ENCODE data around the gene ATP6V0E2.

DNA sequence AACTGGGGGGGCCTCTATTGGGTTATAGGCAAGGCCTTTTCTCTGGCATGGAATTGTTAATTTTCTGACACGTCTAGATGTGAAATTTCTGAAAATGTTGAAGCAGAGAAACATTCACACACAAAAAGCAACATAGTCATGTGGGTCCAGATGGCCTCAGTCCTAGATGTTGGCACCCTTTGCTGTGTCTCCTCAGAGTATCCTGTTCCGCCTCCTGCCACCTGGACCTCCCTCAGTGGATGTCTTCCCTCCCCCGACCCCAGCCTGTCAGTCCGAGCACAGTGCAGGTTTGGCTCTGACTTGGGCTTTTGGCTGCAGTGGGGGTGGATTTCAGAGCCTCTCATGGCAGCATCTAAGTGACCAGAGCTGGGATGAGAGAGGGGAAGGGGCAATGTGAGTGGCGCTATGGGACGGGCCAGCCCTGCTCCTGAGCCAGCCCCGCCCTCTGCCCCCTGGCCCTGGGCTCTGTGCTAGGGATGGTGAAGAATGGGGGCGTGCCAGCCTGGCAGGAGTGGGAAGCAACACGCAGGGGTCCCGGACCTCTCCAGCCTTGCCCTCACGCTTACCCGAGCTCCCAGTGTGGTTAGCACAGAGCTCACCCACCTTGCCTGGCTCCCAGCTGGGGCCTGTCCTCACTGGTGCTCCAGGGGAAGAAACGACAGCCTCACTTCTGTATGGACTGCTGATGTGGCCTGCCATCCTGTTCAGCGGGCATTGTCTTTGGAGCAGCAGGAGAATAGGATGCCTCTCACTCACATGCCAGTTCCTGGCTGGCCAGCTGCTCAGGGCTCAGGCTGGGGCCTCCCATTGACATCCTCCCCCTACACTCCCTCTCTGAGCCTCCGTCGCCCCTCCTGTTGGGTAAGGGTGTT lies 6.2 kb downstream of the ATP6V0E2 start:
- TF ChIP-seq, protein P1, sequence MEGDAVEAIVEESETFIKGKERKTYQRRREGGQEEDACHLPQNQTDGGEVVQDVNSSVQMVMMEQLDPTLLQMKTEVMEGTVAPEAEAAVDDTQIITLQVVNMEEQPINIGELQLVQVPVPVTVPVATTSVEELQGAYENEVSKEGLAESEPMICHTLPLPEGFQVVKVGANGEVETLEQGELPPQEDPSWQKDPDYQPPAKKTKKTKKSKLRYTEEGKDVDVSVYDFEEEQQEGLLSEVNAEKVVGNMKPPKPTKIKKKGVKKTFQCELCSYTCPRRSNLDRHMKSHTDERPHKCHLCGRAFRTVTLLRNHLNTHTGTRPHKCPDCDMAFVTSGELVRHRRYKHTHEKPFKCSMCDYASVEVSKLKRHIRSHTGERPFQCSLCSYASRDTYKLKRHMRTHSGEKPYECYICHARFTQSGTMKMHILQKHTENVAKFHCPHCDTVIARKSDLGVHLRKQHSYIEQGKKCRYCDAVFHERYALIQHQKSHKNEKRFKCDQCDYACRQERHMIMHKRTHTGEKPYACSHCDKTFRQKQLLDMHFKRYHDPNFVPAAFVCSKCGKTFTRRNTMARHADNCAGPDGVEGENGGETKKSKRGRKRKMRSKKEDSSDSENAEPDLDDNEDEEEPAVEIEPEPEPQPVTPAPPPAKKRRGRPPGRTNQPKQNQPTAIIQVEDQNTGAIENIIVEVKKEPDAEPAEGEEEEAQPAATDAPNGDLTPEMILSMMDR (IDR thresholded peaks at IDR 0.05) = no peak
- TF ChIP-seq POLR2A (IDR thresholded peaks at IDR 0.05; ENCODE audit: low read depth) (no peak), POLR2AphosphoS5 (IDR thresholded peaks at IDR 0.05) (no peak), EP300 (IDR thresholded peaks at IDR 0.05) (no peak)
